Measurements from ENCODE around the gene CYSLTR1.

- TF ChIP-seq EP300 (IDR thresholded peaks at IDR 0.05) (no peak), POLR2A (IDR thresholded peaks at IDR 0.05) (no peak)
- TF ChIP-seq, protein P1, sequence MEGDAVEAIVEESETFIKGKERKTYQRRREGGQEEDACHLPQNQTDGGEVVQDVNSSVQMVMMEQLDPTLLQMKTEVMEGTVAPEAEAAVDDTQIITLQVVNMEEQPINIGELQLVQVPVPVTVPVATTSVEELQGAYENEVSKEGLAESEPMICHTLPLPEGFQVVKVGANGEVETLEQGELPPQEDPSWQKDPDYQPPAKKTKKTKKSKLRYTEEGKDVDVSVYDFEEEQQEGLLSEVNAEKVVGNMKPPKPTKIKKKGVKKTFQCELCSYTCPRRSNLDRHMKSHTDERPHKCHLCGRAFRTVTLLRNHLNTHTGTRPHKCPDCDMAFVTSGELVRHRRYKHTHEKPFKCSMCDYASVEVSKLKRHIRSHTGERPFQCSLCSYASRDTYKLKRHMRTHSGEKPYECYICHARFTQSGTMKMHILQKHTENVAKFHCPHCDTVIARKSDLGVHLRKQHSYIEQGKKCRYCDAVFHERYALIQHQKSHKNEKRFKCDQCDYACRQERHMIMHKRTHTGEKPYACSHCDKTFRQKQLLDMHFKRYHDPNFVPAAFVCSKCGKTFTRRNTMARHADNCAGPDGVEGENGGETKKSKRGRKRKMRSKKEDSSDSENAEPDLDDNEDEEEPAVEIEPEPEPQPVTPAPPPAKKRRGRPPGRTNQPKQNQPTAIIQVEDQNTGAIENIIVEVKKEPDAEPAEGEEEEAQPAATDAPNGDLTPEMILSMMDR (IDR thresholded peaks at IDR 0.05) = no peak
Measured at GRCh38 chrX:78315745-78316144, 11.7 kb downstream of the CYSLTR1 start.
